ENCODE data around the gene LMTK3. TPM values are rescaled to one million over a fixed set of nuclear protein-coding genes. Genes with fewer than 3 reads are reported as not detected.

LMTK3 gene
- total RNA-seq, 1 donor from 2014 or later, result 12.2 TPM

DNA sequence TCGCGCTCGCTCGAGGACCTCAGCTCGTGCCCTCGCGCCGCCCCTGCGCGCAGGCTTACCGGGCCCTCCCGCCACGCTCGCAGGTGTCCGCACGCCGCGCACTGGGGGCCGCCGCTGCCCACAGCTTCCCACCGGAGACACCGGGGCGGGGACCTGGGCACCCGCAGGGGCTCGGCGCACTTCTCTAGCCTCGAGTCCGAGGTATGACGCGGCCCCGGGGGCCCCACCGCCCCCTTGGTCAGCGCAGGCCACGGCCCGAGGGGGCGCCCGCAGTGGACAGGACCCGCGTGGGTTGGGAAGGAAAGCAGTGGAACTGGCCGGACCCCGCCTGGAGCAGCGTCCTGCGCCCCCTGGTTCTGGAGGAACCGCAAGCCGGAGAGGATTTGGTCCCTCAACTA is 67.9 kb downstream of the LMTK3 start:
- Mint-ChIP-seq H3K4me3 (no peak overlapping the region), H3K9me3 (no peaks in the 10 kb centered on the region), H3K27ac (no peak overlapping the region), H3K36me3 (peaks cover 6% of the 10 kb centered on the region), H3K4me1 (ENCODE audit: unreplicated experiment) (peaks cover 10% of the 10 kb centered on the region), H3K27me3 (no peaks in the 10 kb centered on the region)
- DNase-seq (ENCODE audit: extremely low spot score, unreplicated experiment), result no peak
- TF ChIP-seq, protein P1, sequence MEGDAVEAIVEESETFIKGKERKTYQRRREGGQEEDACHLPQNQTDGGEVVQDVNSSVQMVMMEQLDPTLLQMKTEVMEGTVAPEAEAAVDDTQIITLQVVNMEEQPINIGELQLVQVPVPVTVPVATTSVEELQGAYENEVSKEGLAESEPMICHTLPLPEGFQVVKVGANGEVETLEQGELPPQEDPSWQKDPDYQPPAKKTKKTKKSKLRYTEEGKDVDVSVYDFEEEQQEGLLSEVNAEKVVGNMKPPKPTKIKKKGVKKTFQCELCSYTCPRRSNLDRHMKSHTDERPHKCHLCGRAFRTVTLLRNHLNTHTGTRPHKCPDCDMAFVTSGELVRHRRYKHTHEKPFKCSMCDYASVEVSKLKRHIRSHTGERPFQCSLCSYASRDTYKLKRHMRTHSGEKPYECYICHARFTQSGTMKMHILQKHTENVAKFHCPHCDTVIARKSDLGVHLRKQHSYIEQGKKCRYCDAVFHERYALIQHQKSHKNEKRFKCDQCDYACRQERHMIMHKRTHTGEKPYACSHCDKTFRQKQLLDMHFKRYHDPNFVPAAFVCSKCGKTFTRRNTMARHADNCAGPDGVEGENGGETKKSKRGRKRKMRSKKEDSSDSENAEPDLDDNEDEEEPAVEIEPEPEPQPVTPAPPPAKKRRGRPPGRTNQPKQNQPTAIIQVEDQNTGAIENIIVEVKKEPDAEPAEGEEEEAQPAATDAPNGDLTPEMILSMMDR (conservative IDR thresholded peaks at IDR 0.05), result no peak

DNA sequence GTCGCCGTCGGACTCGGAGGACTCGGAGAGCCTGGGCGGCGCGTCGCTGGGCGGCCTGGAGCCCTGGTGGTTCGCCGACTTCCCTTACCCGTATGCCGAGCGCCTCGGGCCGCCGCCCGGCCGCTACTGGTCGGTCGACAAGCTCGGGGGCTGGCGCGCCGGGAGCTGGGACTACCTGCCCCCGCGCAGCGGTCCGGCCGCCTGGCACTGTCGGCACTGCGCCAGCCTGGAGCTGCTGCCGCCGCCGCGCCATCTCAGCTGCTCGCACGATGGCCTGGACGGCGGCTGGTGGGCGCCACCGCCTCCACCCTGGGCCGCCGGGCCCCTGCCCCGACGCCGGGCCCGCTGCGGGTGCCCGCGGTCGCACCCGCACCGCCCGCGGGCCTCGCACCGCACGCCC is 68.4 kb downstream of the LMTK3 start:
- DNase-seq (ENCODE audit: extremely low spot score, unreplicated experiment), result no peak
- H3K4me3 Mint-ChIP-seq, result no peak overlapping the region
- H3K9me3 Mint-ChIP-seq, result no peaks in the 10 kb centered on the region
- peaks cover 10% of the 10 kb centered on the region for H3K4me1 Mint-ChIP-seq (ENCODE audit: unreplicated experiment)
- H3K27me3 Mint-ChIP-seq, result no peaks in the 10 kb centered on the region
- TF ChIP-seq, protein P1 (conservative IDR thresholded peaks at IDR 0.05), result no peak
- H3K27ac Mint-ChIP-seq, result no peak overlapping the region
- peaks cover 2% of the 10 kb centered on the region for H3K36me3 Mint-ChIP-seq

DNA sequence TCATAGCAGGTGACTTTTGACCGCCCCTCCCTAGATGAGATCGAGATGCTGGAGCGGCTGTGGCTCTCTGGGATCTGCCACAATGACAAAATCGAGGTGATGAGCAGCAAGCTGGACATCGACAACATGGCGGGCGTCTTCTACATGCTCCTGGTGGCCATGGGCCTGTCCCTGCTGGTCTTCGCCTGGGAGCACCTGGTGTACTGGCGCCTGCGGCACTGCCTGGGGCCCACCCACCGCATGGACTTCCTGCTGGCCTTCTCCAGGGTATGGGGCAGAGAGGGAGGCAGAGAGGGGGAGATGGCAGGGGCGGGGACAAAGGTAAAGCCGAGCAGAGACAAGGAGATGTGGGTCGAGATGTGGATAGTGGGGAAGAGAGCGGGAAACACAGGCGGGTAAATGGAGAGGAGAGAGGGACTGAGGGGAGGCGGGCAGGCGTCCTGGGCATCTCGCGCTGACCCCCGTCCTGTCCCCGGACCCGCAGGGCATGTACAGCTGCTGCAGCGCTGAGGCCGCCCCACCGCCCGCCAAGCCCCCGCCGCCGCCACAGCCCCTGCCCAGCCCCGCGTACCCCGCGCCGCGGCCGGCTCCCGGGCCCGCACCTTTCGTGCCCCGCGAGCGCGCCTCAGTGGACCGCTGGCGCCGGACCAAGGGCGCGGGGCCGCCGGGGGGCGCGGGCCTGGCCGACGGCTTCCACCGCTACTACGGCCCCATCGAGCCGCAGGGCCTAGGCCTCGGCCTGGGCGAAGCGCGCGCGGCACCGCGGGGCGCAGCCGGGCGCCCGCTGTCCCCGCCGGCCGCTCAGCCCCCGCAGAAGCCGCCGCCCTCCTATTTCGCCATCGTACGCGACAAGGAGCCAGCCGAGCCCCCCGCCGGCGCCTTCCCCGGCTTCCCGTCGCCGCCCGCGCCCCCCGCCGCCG is 69.3 kb downstream of the LMTK3 start:
- Mint-ChIP-seq H3K9me3 (no peaks in the 10 kb centered on the region), H3K27ac (no peak overlapping the region), H3K27me3 (no peaks in the 10 kb centered on the region), H3K4me3 (no peak overlapping the region), H3K4me1 (ENCODE audit: unreplicated experiment) (peaks cover 16% of the 10 kb centered on the region), H3K36me3 (no peaks in the 10 kb centered on the region)
- DNase-seq (ENCODE audit: extremely low spot score, unreplicated experiment), result no peak
- TF ChIP-seq, protein P1 (conservative IDR thresholded peaks at IDR 0.05), result no peak

DNA sequence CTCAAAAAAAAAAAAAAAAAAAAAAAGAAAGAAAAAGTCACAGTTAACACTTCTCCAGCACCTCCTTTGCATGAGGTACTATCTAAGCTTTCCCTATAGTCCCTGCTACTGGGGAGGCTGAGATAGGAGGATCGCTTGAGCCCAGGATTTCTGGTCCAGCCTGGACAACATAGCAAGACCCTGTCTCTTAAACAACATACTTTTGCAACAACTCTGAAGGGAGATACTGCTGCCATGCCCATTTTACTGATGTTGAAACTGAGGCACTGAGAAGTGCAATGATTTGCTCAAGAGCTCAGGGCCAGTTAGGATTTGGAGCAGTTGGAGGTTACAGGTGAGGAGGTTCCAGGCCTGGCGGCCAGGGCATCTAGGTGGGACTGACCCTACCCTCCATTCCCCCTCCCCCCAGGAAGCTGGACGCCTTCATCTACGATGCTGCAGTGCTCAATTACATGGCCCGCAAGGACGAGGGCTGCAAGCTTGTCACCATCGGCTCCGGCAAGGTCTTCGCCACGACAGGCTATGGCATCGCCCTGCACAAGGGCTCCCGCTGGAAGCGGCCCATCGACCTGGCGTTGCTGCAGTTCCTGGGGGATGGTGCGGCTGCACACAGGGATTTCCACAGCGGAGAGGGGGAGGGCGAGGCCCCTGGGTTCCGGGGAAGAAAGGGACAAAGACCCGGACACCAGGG is 70.1 kb downstream of the LMTK3 start:
- TF ChIP-seq, protein P1 (conservative IDR thresholded peaks at IDR 0.05), result no peak
- H3K4me3 Mint-ChIP-seq, result no peak overlapping the region
- no peaks in the 10 kb centered on the region for H3K9me3 Mint-ChIP-seq

DNA sequence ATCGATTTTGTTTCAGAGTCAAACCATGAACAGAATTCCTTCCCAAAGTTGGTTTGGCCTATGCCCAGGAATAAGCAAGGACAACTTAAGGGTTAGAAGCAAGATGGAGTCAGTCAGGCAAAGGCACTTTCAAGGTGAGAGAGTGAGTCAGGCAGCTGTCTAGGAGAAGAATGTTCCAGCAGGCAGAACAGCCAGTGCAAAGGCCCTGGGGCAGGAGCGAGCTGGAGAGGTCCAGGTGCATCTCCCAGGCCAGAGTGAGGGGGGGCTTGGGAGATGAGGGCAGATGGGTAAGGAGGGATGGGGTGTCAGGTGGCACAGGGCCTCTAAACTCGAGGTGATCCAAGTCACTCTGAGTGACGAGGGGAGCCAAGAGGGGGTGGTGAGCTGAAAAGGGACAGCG is 75.0 kb downstream of the LMTK3 start:
- Mint-ChIP-seq H3K36me3 (no peaks in the 10 kb centered on the region), H3K9me3 (no peaks in the 10 kb centered on the region), H3K27me3 (no peaks in the 10 kb centered on the region), H3K4me3 (no peak overlapping the region), H3K27ac (no peak overlapping the region), H3K4me1 (ENCODE audit: unreplicated experiment) (peaks cover 18% of the 10 kb centered on the region)
- TF ChIP-seq, protein P1 (conservative IDR thresholded peaks at IDR 0.05), result no peak
- no peak for DNase-seq (ENCODE audit: extremely low spot score, unreplicated experiment)

More for the DNA sequence above, 70.1 kb downstream of the LMTK3 start:
- Mint-ChIP-seq H3K4me1 (ENCODE audit: unreplicated experiment) (peaks cover 18% of the 10 kb centered on the region), H3K27ac (no peak overlapping the region), H3K36me3 (no peaks in the 10 kb centered on the region), H3K27me3 (no peaks in the 10 kb centered on the region)
- DNase-seq (ENCODE audit: extremely low spot score, unreplicated experiment), result no peak

Other genes starting within 250 kb of the LMTK3 start
- 1.5 and 7.4 TPM in 2 replicates for gene ZNF114, start 241.8 kb downstream of the LMTK3 start, total RNA-seq (ENCODE audit: low replicate concordance)
- gene EMP3, start 186.3 kb downstream of the LMTK3 start, total RNA-seq (ENCODE audit: low replicate concordance), result 3.8 and 47.8 TPM in 2 replicates
- 8.6 and 12.8 TPM in 2 replicates for gene TMEM143, start 147.9 kb downstream of the LMTK3 start, total RNA-seq (ENCODE audit: low replicate concordance)
- gene SYNGR4, start 147.5 kb downstream of the LMTK3 start, total RNA-seq (ENCODE audit: low replicate concordance), result not detected in 2 replicates
- 227 and 245 TPM in 2 replicates for gene KDELR1, start 120.3 kb downstream of the LMTK3 start, total RNA-seq (ENCODE audit: low replicate concordance)
- 0.45 and 0.58 TPM in 2 replicates for gene GRIN2D, start 118.2 kb downstream of the LMTK3 start, total RNA-seq (ENCODE audit: low replicate concordance)
- 37.2 and 44.0 TPM in 2 replicates for gene GRWD1, start 65.9 kb downstream of the LMTK3 start, total RNA-seq (ENCODE audit: low replicate concordance)
- 1.8 TPM in 2 replicates for gene KCNJ14, start 56.3 kb downstream of the LMTK3 start, total RNA-seq (ENCODE audit: low replicate concordance)
- gene CYTH2, start 42.5 kb downstream of the LMTK3 start, total RNA-seq (ENCODE audit: low replicate concordance), result 115 and 139 TPM in 2 replicates
- 0.77 and 5.3 TPM in 2 replicates for gene SULT2B1, start 40.3 kb upstream of the LMTK3 start, total RNA-seq (ENCODE audit: low replicate concordance)
- gene SPACA4, start 94.9 kb upstream of the LMTK3 start, total RNA-seq (ENCODE audit: low replicate concordance), result not detected in 2 replicates
- 6.1 and 8.1 TPM in 2 replicates for gene FAM83E, start 103.2 kb upstream of the LMTK3 start, total RNA-seq (ENCODE audit: low replicate concordance)
- 1,623 and 1,815 TPM in 2 replicates for gene RPL18, start 107.3 kb upstream of the LMTK3 start, total RNA-seq (ENCODE audit: low replicate concordance)
- 44.0 and 47.1 TPM in 2 replicates for gene SPHK2, start 107.7 kb upstream of the LMTK3 start, total RNA-seq (ENCODE audit: low replicate concordance)
- gene DBP, start 125.5 kb upstream of the LMTK3 start, total RNA-seq (ENCODE audit: low replicate concordance), result 24.5 and 31.5 TPM in 2 replicates
- gene CA11, start 134.4 kb upstream of the LMTK3 start, total RNA-seq (ENCODE audit: low replicate concordance), result 13.8 and 43.3 TPM in 2 replicates
- gene NTN5, start 161.2 kb upstream of the LMTK3 start, total RNA-seq (ENCODE audit: low replicate concordance), result 0.86 and 1.2 TPM in 2 replicates
- gene FUT2, start 184.1 kb upstream of the LMTK3 start, total RNA-seq (ENCODE audit: low replicate concordance), result 9.0 and 13.3 TPM in 2 replicates
- gene MAMSTR, start 207.9 kb upstream of the LMTK3 start, total RNA-seq (ENCODE audit: low replicate concordance), result 2.0 and 3.6 TPM in 2 replicates
- 1.9 and 4.6 TPM in 2 replicates for gene RASIP1, start 228.8 kb upstream of the LMTK3 start, total RNA-seq (ENCODE audit: low replicate concordance)
- gene IZUMO1, start 235.1 kb upstream of the LMTK3 start, total RNA-seq (ENCODE audit: low replicate concordance), result 2.2 and 4.8 TPM in 2 replicates
- gene FUT1, start 240.8 kb upstream of the LMTK3 start, total RNA-seq (ENCODE audit: low replicate concordance), result 11.2 and 15.0 TPM in 2 replicates
- gene FGF21, start 243.7 kb upstream of the LMTK3 start, total RNA-seq (ENCODE audit: low replicate concordance), result not detected in 2 replicates

Data from type B pancreatic cell (in vitro differentiated cells).